Gastroesophageal sphincter (tissue), 3 donors: ENCODE results near the gene DEGS1.

Experiments used
- CTCF ChIP-seq, 4 experiments: fragments of 200-600 bp in 2 of 4; fragments of 450-650 bp in 2 of 4; sonication (generic) in 1 of 4; IDR thresholded peaks; one replicate each; pipeline ENCODE4 v1.5.1; 2017 to 2019; ENCODE audit warnings: antibody characterized with exemption in 4 of 4, mild to moderate bottlenecking in 2 of 4, moderate library complexity in 2 of 4
- POLR2A ChIP-seq, 2 donors: fragments of 450-650 bp; IDR thresholded peaks; one replicate each; pipeline ENCODE4 v1.6.1; 2017; ENCODE audit warnings: antibody characterized with exemption in 2 of 2, mild to moderate bottlenecking in 2 of 2, moderate library complexity in 1 of 2
- POLR2AphosphoS5 ChIP-seq: sonication (generic); formaldehyde crosslinking; IDR thresholded peaks from one replicate; pipeline ENCODE4 v1.6.1; 2017; ENCODE audit warnings: antibody characterized with exemption

GRCh38 chr1:224133741-224134299, 49.2 kb upstream of the DEGS1 start:
- TF ChIP-seq CTCF (IDR thresholded peaks at IDR 0.05) = no peak
- no peak for TF ChIP-seq POLR2A (IDR thresholded peaks at IDR 0.05)
- TF ChIP-seq POLR2AphosphoS5 = no peak
